Liver (tissue), 9 donors: Measurements from ENCODE around the gene IL32. TPM values are rescaled to one million over a fixed set of nuclear protein-coding genes. Genes with fewer than 3 reads are reported as not detected.

Source experiments
- DNase-seq: peaks from one replicate; pipeline ENCODE4 v3.0.0-alpha.2; 2017; ENCODE audit warnings: low spot score
- H3K27ac ChIP-seq, 2 donors: one replicate each; pipeline ENCODE4 v1.7.0; 2013; ENCODE audit warnings: inconsistent platforms in 2 of 2, low read length in 2 of 2, control low read depth in 1 of 2, low read depth in 1 of 2, mild to moderate bottlenecking in 1 of 2
- H3K27me3 ChIP-seq, 4 donors: one replicate each; pipeline versions ENCODE4 v1.6.1 to v1.7.0; 2013; ENCODE audit warnings: low read length in 3 of 4, inconsistent platforms in 1 of 4, mild to moderate bottlenecking in 1 of 4, moderate library complexity in 1 of 4; ENCODE audit not compliant: control insufficient read depth in 4 of 4, insufficient read depth in 4 of 4
- H3K36me3 ChIP-seq, 4 donors: one replicate each; pipeline versions ENCODE4 v1.6.1 to v1.7.0; 2013; ENCODE audit warnings: low read length in 3 of 4, mild to moderate bottlenecking in 3 of 4, low read depth in 1 of 4, moderate library complexity in 1 of 4; ENCODE audit not compliant: control insufficient read depth in 4 of 4, insufficient read depth in 3 of 4
- H3K4me1 ChIP-seq, 4 donors: one replicate each; pipeline versions ENCODE4 v1.6.1 to v1.7.0; 2013; ENCODE audit warnings: low read length in 3 of 4, mild to moderate bottlenecking in 3 of 4, moderate library complexity in 1 of 4; ENCODE audit not compliant: control insufficient read depth in 4 of 4, insufficient read depth in 4 of 4
- H3K4me3 ChIP-seq, 3 donors: one replicate each; pipeline versions ENCODE4 v1.6.1 to v1.7.0; 2013; ENCODE audit warnings: low read length in 3 of 3, control low read depth in 1 of 3, low read depth in 1 of 3, mild to moderate bottlenecking in 1 of 3
- H3K9ac ChIP-seq, 2 donors: one replicate each; pipeline ENCODE4 v1.7.0; 2013; ENCODE audit warnings: low read length in 2 of 2, mild to moderate bottlenecking in 2 of 2, moderate library complexity in 2 of 2, control low read depth in 1 of 2, low read depth in 1 of 2
- H3K9me3 ChIP-seq, 4 donors: one replicate each; pipeline versions ENCODE4 v1.6.1 to v1.7.0; 2013; ENCODE audit warnings: low read length in 3 of 4; ENCODE audit not compliant: control insufficient read depth in 4 of 4
- CTCF ChIP-seq: fragments of 150-350 bp; IDR thresholded peaks from 2 replicates; pipeline ENCODE4 v1.5.1; 2017; ENCODE audit warnings: improper control_type of control experiment, low read depth, low read length; ENCODE audit not compliant: missing input control
- EGR1 ChIP-seq, 2 donors: IDR thresholded peaks; 2 replicates each; pipeline ENCODE4 v1.6.1; 2016 to 2018; ENCODE audit warnings: antibody characterized with exemption in 2 of 2, low read depth in 2 of 2
- FOXA1 ChIP-seq: IDR thresholded peaks from 2 replicates; pipeline ENCODE4 v1.6.1; 2016; ENCODE audit warnings: antibody characterized with exemption
- FOXA2 ChIP-seq: IDR thresholded peaks from 2 replicates; pipeline ENCODE4 v1.6.1; 2016; ENCODE audit warnings: antibody characterized with exemption
- GABPA ChIP-seq, 2 donors: IDR thresholded peaks in 1 of 2; conservative IDR thresholded peaks in 1 of 2; 2 replicates each; pipeline ENCODE4 v1.6.1; 2016; ENCODE audit warnings: antibody characterized with exemption in 2 of 2, mild to moderate bottlenecking in 1 of 2, moderate library complexity in 1 of 2
- HNF4A ChIP-seq, 2 donors: conservative IDR thresholded peaks; 2 replicates each; pipeline ENCODE4 v1.6.1; 2016; ENCODE audit warnings: antibody characterized with exemption in 2 of 2, mild to moderate bottlenecking in 2 of 2
- HNF4G ChIP-seq: IDR thresholded peaks from 2 replicates; pipeline ENCODE4 v1.6.1; 2016; ENCODE audit warnings: antibody characterized with exemption
- JUND ChIP-seq, 2 donors: IDR thresholded peaks; 2 replicates each; pipeline ENCODE4 v1.6.1; 2016; ENCODE audit warnings: antibody characterized with exemption in 2 of 2
- MAX ChIP-seq: IDR thresholded peaks from 2 replicates; pipeline ENCODE4 v1.6.1; 2016; ENCODE audit warnings: antibody characterized with exemption
- NR2F2 ChIP-seq: IDR thresholded peaks from 2 replicates; pipeline ENCODE4 v1.6.1; 2016; ENCODE audit warnings: antibody characterized with exemption
- RAD21 ChIP-seq, 2 donors: IDR thresholded peaks; 2 replicates each; pipeline ENCODE4 v1.6.1; 2016; ENCODE audit warnings: antibody characterized with exemption in 2 of 2, mild to moderate bottlenecking in 2 of 2
- REST ChIP-seq: IDR thresholded peaks from 2 replicates; pipeline ENCODE4 v1.6.1; 2016; ENCODE audit warnings: antibody characterized with exemption, mild to moderate bottlenecking
- RXRA ChIP-seq, 2 donors: IDR thresholded peaks; 2 replicates each; pipeline ENCODE4 v1.6.1; 2017 to 2018; ENCODE audit warnings: antibody characterized with exemption in 2 of 2, mild to moderate bottlenecking in 1 of 2
- SP1 ChIP-seq: IDR thresholded peaks from 2 replicates; pipeline ENCODE4 v1.6.1; 2018; ENCODE audit warnings: antibody characterized with exemption, mild to moderate bottlenecking
- YY1 ChIP-seq: IDR thresholded peaks from 2 replicates; pipeline ENCODE4 v1.6.1; 2016; ENCODE audit warnings: antibody characterized with exemption, mild to moderate bottlenecking
- WGBS: extraction: QIAGEN DNeasy Blood & Tissue Kit; methylation state at CpG from one replicate; pipeline ENCODE4 v1.1.7; 2013; 5-methylcytosine and 5-hydroxymethylcytosine counted together
- polyA plus RNA-seq, 2 donors: library from polyadenylated mRNA; stranded (reverse) in 1 of 2; unstranded in 1 of 2; fragments of 200-250 nt in 1 of 2; fragments of >200 nt in 1 of 2; fragmentation: Nextera tagmentation in 1 of 2; extraction: Ambion mirVana in 1 of 2; gene quantifications; one replicate each; pipeline versions ENCODE4 v1.2.1 to v1.2.3, GENCODE V29; 2013 to 2015
- total RNA-seq, 2 donors: library from RNA; depleted of rRNA; stranded (reverse); fragments of >200 nt; gene quantifications; one replicate each; pipeline ENCODE4 v1.2.3, GENCODE V29; 2014
- TF ChIP-seq, protein P1 (sequence below): IDR thresholded peaks from 2 replicates; pipeline ENCODE4 v1.6.1; 2016; ENCODE audit warnings: antibody characterized with exemption
- TF ChIP-seq, protein P2 (sequence below): IDR thresholded peaks from 2 replicates; pipeline ENCODE4 v1.6.1; 2016; ENCODE audit warnings: antibody characterized with exemption
- donor health status: healthy.
- donor health status: healthy.
- donor health status: healthy.
- donor health status: healthy.
- donor health status: healthy.

IL32 gene
- total and polyA plus RNA-seq, 4 donors: 8.6 to 328 (median 196) TPM

- H3K36me3 ChIP-seq: peaks cover 0 to 2% (median 0%) of the 10 kb centered on the region in 4 donors
- no peak overlapping the region for H3K4me3 ChIP-seq
- TF ChIP-seq JUND (IDR thresholded peaks at IDR 0.05): no peak
- no peak for TF ChIP-seq EGR1 (IDR thresholded peaks at IDR 0.05; ENCODE audit: low read depth in 2 of 2)
- TF ChIP-seq RAD21 (IDR thresholded peaks at IDR 0.05): no peak
- TF ChIP-seq RXRA (IDR thresholded peaks at IDR 0.05): no peak
- DNase-seq: no peak
- peaks cover 0 to 14% (median 5%) of the 10 kb centered on the region in 4 donors for H3K4me1 ChIP-seq
- 84% methylated on average over 26 of the region's 26 CpGs for WGBS
- no peaks in the 10 kb centered on the region for H3K9me3 ChIP-seq
- no peak overlapping the region for H3K9ac ChIP-seq
- H3K27ac ChIP-seq: no peak overlapping the region
- H3K27me3 ChIP-seq: peaks cover 0 to 6% (median 1%) of the 10 kb centered on the region in 4 donors
Measured at GRCh38 chr16:3049921-3050481, 15.4 kb upstream of the IL32 start.

- DNase-seq: no peak
- Histone ChIP-seq H3K27ac (no peak overlapping the region), H3K27me3 (peaks cover 0 to 6% (median 0%) of the 10 kb centered on the region in 4 donors)
Measured at GRCh38 chr16:3050487-3050886, 15.0 kb upstream of the IL32 start.

More at GRCh38 chr16:3050487-3050886, 15.0 kb upstream of the IL32 start:
- 78% methylated on average over 5 of the region's 5 CpGs for WGBS
- Histone ChIP-seq H3K9me3 (no peaks in the 10 kb centered on the region), H3K4me3 (no peak overlapping the region), H3K4me1 (peaks cover 0 to 12% (median 5%) of the 10 kb centered on the region in 4 donors), H3K36me3 (peaks cover 0 to 2% (median 0%) of the 10 kb centered on the region in 4 donors), H3K9ac (no peak overlapping the region)
- TF ChIP-seq HNF4A (conservative IDR thresholded peaks at IDR 0.05) (no peak), NR2F2 (no peak), CTCF (no peak), FOXA2 (no peak), RXRA (IDR thresholded peaks at IDR 0.05) (no peak), EGR1 (IDR thresholded peaks at IDR 0.05; ENCODE audit: low read depth in 2 of 2) (no peak), RAD21 (IDR thresholded peaks at IDR 0.05) (no peak), FOXA1 (no peak), GABPA (IDR thresholded peaks at IDR 0.05 in 1 of 2, conservative IDR thresholded peaks at IDR 0.05 in 1 of 2) (no peak), REST (no peak), SP1 (no peak), JUND (IDR thresholded peaks at IDR 0.05) (no peak), HNF4G (no peak), YY1 (no peak), MAX (no peak)
- TF ChIP-seq, protein P1, sequence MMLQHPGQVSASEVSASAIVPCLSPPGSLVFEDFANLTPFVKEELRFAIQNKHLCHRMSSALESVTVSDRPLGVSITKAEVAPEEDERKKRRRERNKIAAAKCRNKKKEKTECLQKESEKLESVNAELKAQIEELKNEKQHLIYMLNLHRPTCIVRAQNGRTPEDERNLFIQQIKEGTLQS: no peak
- TF ChIP-seq, protein P2, sequence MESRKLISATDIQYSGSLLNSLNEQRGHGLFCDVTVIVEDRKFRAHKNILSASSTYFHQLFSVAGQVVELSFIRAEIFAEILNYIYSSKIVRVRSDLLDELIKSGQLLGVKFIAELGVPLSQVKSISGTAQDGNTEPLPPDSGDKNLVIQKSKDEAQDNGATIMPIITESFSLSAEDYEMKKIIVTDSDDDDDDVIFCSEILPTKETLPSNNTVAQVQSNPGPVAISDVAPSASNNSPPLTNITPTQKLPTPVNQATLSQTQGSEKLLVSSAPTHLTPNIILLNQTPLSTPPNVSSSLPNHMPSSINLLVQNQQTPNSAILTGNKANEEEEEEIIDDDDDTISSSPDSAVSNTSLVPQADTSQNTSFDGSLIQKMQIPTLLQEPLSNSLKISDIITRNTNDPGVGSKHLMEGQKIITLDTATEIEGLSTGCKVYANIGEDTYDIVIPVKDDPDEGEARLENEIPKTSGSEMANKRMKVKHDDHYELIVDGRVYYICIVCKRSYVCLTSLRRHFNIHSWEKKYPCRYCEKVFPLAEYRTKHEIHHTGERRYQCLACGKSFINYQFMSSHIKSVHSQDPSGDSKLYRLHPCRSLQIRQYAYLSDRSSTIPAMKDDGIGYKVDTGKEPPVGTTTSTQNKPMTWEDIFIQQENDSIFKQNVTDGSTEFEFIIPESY: no peak
